GM18499 (cell line): ENCODE results near the gene GRIK4.
"Not testable (repeated sequence)": the region's sequence is repeated elsewhere in the genome, so short reads cannot be mapped to it uniquely, and the experiment has no call there.

Experiments used
- ATAC-seq: cut with Tn5 transposase; IDR thresholded peaks from one replicate; pipeline ENCODE4 v1.9.1; 2021; ENCODE audit warnings: moderate number of reproducible peaks; ENCODE audit not compliant: insufficient read depth, unreplicated experiment

GRIK4 gene

GRCh38 chr11:120511116-120511819 is at the start of gene GRIK4:
TSS of gene GRIK4 (plus strand) at chr11:120511748. CDS start at chr11:120660319, 148,571 bp downstream.
- ATAC-seq, result no peak

GRCh38 chr11:120462825-120463224 is 48.7 kb upstream of the GRIK4 start:
- ATAC-seq, result no peak

GRCh38 chr11:120465921-120466534 is 45.5 kb upstream of the GRIK4 start:
- ATAC-seq, result no peak

GRCh38 chr11:120467627-120468026 is 43.9 kb upstream of the GRIK4 start:
- ATAC-seq, result no peak

GRCh38 chr11:120471131-120471530 is 40.4 kb upstream of the GRIK4 start:
- ATAC-seq, result no peak

- ATAC-seq, result no peak
Observed at GRCh38 chr11:120471994-120472393, 39.6 kb upstream of the GRIK4 start.

- ATAC-seq, result no peak
Observed at GRCh38 chr11:120473503-120473902, 38.0 kb upstream of the GRIK4 start.

GRCh38 chr11:120482149-120482548 is 29.4 kb upstream of the GRIK4 start:
- no peak for ATAC-seq

GRCh38 chr11:120484722-120485121 is 26.8 kb upstream of the GRIK4 start:
- no peak for ATAC-seq

- no peak for ATAC-seq
Observed at GRCh38 chr11:120486138-120486537, 25.4 kb upstream of the GRIK4 start.

GRCh38 chr11:120489799-120490198 is 21.7 kb upstream of the GRIK4 start:
- no peak for ATAC-seq

GRCh38 chr11:120492486-120492885 is 19.1 kb upstream of the GRIK4 start:
- no peak for ATAC-seq

GRCh38 chr11:120494595-120494994 is 17.0 kb upstream of the GRIK4 start:
- ATAC-seq, result no peak

GRCh38 chr11:120499088-120499487 is 12.5 kb upstream of the GRIK4 start:
- no peak for ATAC-seq

GRCh38 chr11:120499859-120500258 is 11.7 kb upstream of the GRIK4 start:
- no peak for ATAC-seq

- ATAC-seq, result no peak
Observed at GRCh38 chr11:120500414-120501071, 11.0 kb upstream of the GRIK4 start.

GRCh38 chr11:120501440-120501839 is 10.1 kb upstream of the GRIK4 start:
- ATAC-seq, result no peak

GRCh38 chr11:120501976-120502755 is 9.4 kb upstream of the GRIK4 start:
- no peak for ATAC-seq

GRCh38 chr11:120503529-120503928 is 8.0 kb upstream of the GRIK4 start:
- ATAC-seq, result not testable (repeated sequence)

- ATAC-seq, result no peak
Observed at GRCh38 chr11:120505801-120506425, 5.6 kb upstream of the GRIK4 start.
